G401 (cell line): ENCODE data around the gene CAB39. TPM values are rescaled to one million over a fixed set of nuclear protein-coding genes. Genes with fewer than 3 reads are reported as not detected.
"Not testable (repeated sequence)": the region's sequence is repeated elsewhere in the genome, so short reads cannot be mapped to it uniquely, and the experiment has no call there.

Experiments
- DNase-seq: peaks from one replicate; pipeline ENCODE4 v3.0.0-alpha.2; 2015; ENCODE audit warnings: low spot score
- in situ Hi-C: cut with HindIII; loops from 2 replicates; pipeline ENCODE4 v1.10.0; 2016; ENCODE audit warnings: low sequenced_read_pairs, mixed read lengths
- total RNA-seq: library from RNA; depleted of rRNA; stranded (reverse); fragments of >200 nt; shearing (Covaris generic); gene quantifications from 2 replicates; pipeline ENCODE4 v1.2.3, GENCODE V29; 2014

CAB39 gene
- total RNA-seq, 1 experiment from 2014 or later = 27.7 TPM

DNA sequence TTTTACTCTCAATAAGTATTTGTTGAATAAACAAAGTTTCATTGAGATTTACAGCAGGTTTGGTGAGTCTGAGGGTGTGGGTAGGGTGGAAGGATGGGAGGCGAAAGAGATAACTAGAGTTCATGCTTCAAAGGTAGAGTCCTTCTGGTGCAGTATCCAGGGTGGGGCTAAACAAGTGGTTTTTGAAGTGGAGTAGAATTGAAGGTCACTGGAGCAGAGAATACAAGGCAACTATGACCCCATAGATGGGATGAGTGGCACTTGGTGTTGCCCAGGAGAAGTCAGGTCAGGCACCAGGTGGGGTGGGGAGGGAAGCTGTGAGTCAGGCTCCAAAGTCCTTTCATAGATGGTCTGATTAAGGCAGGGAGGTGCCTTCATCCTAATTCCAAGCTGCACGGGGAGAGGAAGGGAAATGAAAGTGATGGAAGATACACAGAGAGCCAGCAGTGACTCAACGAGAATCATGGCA is 6.6 kb upstream of the CAB39 start:
- no peak for DNase-seq
- in situ Hi-C loops = no loop called here

DNA sequence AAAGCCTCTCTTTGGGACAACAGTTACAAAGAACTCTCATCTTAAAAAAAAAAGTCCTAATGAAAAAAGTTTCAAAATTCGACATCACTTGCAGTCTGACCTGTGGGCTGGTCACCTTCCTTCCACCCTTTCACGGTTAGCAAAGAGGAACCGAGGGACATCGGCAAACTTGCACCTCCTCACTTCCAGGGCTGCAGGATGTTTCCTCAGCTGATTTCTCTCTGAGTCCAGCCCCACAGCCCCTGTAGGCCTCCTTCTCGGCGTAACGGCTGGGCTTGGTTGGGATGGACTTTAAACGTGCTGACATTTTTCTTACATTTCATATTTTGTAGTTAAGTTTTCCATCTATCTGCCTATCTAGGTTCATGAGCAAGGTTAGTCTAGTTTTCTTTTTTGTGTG is 5.7 kb upstream of the CAB39 start:
- in situ Hi-C loops = no loop called here
- no peak for DNase-seq

DNA sequence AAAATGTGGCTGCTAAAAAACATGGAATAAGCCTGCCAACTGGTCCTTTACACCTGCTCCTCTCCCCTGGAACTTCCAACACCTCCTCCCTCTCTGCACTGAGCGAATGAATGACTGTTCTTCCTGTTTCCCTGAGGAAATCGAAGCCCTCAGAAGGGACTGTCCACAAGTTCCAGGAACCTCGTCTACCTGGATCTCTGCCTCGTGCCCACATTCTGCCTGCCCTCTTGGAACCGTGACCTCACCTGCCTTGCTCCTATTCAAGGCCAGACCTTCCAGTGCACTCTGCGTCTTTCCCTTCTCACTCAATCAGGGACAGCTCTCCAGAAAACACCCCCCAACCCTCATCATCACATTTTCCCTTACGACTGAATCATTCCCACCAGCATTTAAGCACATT is 4.4 kb upstream of the CAB39 start:
- DNase-seq = no peak
- in situ Hi-C loops = no loop called here

DNA sequence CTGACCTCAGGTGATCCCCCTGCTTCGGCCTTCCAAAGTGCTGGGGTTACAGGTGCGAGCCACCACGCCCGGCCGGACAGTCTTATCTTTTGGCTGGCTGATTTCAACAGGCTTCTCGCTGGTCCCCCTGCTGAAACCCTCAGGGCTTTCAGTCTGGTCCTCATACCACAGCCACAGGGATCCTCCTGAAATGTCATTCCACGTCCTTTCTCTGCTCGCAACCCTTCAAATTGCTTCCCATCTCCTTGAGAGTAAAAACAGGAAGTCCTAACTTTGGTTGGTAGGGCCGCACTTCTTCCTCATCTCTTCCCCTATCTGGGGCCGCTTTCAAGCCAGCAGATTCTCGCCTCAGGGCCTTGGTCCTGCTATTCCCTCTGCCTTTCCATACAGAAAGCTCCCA is 1.4 kb upstream of the CAB39 start:
- in situ Hi-C loops = no loop called here
- DNase-seq = no peak

DNA sequence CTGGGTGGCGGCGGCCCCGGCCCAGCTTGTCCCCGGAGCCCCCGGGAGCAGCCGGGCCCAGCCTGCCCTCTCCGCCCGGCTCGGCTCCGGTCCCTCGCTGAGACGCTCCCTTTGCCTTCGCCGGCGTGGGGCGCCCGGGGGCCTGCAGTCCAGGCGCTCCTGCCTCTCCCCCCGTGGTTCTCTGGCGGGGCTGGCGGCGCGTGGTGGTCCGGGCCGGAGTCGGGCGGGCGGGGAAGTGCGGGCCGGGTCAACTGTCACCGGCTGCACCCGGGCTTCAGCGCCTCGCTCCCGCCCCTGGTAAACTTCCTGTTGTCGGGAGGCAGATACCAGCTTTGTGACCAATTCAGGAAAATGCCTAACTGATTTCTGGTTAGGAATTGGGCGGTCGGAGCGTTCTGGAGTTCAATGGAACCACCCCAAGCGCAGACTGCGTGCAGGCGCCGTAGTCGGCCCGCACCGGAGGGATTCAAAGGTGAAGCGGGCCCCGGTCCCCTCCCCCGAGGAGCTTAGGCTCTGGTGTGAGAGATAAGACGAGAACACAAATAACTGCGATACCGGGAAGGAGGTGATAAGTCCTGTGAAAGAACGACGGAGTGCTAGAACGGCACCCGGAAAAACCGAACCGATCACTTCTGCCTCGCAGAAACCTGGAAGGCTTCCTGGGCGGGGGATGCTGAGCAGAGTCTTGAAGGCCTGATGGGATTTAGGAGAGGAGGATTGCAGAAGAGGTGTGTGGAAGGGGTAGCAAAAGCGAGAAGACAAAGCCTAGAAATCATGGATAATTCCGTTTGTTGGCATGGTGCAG is 891 bp downstream of the CAB39 start:
- in situ Hi-C loops = no loop called here
- DNase-seq = peak; percentile 15

DNA sequence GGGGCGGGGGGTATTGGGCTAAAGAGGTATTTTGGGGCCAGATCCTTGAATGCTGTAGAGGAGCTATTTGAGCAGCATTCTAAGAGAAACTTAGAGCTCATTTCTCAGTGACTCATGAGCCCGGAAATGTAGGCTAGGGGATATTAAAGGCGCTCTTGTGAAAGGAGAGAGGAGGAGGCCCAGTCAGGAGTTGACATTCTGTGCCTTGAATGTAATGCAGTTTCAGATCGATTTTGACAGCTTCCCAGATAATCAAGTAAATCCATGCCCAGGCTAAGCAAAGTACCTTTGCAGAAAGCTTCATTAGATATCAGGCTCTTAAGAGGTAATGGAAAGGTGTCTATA is 1.5 kb downstream of the CAB39 start:
- in situ Hi-C loops = no loop called here
- DNase-seq = peak; percentile 6

DNA sequence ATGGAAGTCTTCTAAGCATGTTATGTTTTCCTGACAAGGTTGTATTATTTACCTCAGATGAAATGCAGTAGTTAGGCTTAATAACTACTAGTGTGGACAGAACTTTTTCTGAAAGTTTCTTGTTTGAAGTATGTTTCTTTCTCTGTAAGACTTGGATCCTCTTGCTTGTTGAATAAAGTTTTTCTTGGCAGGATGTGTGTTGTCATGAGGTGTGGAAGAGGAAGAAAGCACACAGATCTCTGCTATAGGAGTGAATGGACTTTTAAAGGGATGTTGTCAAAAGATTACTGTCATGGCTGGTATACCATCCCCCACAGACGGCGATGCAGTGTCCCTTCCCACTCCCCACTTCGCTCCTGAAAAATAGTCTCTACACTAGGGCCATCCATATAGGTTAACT is 2.6 kb downstream of the CAB39 start:
- no peak for DNase-seq
- in situ Hi-C loops = no loop called here

DNA sequence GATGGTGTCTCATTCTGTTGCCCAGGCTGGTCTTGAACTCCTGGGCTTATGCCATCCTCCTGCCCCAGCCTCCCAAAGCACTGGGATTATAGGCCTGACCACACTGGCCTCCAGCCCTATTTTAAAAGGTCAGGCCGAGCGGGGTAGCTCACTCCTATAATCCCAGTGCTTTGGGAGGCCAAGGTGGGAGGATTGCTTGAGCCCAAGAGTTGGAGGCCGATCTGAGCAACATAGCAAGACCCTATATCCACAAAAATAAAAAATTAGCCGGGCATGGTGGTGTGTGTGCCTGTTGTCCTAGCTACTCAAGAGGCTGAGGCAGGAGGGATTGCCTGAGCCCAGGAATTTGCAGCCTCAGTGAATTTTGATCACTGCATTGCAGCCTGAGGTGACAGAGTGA is 3.9 kb downstream of the CAB39 start:
- no peak for DNase-seq
- in situ Hi-C loops = no loop called here

DNA sequence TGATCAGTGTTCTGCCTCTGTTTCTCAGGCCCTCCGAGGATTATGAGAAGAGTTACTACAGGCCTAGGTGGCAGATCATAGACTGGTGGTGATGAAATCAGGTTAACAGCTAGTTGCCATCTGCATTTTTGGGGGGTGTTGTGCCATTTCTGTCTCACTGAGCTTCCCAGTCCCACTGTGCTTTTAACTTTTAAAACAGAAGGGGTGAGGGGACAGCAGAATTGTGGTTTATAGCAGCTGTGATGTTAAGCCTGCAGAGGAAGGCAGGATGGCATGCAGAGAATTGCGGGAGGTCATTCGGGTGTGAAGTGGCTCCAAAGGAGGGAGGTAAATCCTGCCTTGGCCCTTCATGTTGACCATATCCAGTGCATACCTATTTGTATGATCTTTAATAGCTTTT is 5.0 kb downstream of the CAB39 start:
- in situ Hi-C loops = no loop called here

DNA sequence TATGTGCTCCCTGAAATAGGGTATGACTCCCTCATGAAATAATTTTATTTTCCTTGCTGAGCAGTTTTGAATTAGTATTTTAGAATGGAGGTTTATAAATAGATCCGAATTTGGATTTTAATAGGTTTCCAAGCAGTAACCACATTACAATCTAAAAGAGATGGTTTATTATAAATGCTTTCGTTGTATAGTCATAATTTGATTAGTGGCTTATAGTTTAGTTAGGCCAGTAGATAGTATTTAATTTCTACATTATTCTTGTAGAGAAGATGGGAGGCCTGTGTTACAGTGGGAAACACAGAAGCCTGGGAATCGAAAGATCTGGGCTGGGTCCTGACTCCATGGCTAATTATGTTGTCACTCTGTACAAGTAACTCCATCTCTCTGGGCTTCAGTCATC is 6.7 kb downstream of the CAB39 start:
- in situ Hi-C loops = no loop called here
- DNase-seq = no peak

More for the DNA sequence above, 5.0 kb downstream of the CAB39 start:
- no peak for DNase-seq

DNA sequence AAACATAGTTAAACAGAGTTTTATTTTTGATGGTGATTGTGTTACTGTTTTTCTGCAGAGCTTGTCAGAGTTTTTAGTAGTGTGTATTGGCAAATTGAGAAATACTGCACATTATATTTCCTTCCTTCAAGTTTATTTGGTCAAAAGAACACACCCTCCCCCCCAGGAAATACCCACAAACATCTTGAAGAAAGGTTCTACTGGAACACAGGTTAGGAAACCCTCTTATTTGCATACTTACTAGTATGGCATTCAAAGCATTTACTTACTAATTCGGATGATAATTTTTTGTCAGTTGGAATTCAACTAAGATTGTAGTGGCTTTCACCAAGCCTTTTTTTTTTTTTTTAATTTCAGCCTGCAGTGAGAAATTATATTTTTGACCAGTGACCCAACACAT is 9.1 kb downstream of the CAB39 start:
- no peak for DNase-seq
- in situ Hi-C loops = no loop called here

DNA sequence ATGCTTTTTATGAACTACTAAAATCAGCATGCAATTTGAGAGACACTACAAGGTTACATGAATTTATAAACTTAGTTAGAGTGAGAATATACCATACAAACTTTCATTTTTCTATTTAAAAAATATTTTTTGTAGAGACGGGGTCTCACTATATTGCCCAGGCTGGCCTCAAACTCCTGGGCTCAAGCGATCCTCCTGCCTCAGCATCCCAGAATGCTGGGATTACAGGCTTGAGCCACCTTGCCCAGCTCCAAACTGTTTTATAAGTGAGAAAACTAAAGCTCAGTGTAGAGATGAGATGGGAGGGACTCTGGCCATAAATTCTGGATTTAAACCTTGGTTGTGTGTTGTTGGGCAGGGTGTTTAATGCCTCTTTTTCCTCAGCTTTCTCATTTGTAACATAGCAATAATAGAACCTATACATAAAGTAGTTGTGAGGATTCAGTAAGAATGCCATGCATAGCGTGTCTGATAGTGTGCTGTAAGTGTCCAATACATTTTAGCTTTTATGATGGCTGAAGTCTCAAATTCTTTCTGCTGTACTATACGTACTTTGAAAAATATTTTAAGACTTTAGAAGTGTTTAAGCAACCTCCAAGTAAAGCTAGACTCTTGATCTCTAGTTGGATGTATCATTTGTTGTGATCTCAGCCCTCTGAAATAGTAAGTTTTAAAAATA is 9.7 kb downstream of the CAB39 start:
- no peak for DNase-seq
- in situ Hi-C loops = no loop called here

DNA sequence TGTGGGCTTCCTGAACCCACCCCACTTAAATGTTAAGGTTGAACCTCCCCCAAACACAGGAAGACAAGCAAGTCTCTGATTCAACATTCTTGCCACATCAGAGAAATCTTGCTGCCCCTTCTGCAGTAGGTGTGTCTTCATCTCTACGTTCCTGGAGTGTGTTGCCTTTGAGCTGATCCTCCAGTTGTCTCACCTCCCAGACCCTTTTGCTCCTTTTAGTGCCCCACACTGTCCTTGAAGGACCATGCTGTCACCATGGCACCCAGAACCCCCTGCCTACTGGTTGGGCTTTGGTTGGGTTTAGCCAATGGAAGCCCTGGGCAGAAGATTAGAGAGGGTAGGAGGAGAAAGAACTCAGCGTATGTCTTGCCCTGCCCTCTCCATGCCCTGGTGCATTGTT is 10.7 kb downstream of the CAB39 start:
- in situ Hi-C loops = no loop called here
- DNase-seq = no peak

DNA sequence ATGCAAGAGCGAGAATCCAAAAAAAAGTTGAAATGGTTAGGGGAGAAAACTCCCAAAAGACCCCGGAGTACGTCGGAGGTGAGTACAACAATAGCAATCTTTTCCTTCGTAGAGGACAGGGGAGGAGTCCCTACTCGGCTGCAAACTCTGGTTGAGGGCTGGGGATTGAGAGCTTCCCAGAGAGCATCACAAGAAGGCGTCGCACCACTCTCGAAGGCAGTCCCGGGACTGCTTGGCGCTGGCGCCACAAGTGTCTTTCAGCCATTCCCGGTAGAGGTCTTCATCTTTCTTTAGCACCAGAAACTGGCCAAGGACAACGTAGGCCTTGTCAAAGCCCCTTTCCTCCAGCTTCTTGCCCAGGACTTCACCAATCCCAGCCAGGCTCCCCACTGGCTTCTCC is 12.3 kb downstream of the CAB39 start:
- DNase-seq = not testable (repeated sequence)

DNA sequence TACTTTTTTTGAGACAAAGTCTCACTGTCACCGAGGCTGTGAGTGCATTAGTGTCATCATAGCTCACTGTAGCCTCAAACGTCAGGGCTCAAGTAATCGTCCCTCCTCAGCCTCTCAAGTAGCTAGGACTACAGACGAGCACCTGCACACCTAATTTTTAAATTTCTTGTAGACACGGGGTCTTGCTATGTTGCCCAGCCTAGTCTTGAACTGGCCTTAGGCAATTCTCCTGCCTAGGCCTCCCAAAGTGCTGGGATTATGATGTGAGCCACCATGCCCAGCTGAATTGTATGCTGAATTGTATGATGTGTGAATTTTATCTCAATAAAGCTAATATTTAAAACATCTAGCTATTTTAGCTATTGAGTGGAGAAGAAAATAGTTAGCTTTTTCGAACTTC is 18.9 kb downstream of the CAB39 start:
- in situ Hi-C loops = no loop called here
- DNase-seq = no peak

More for the DNA sequence above, 12.3 kb downstream of the CAB39 start:
- in situ Hi-C loops = not testable (repeated sequence)

DNA sequence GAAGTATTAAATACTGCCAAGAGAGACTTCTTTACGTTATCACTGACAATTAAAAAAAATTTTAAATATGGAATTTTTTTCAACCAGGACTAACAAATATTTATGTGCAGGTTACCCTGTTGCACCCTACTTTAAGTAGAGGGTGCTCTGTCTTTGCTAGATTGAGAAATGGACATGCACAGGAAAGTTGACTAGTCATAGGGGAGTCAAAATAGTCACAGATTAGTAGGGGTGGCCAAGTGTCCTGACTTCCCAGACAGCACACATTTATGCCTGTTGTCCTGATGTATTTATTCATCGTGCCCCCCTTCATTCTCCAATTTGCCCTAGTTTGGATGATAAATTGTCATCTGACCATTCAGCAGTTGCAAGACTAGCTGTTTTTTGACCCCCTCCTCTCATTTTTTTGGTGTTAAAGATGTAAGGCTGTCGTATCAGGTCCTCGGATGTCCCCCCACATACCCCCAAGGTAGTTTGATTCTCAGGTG is 20.3 kb downstream of the CAB39 start:
- no peak for DNase-seq
- in situ Hi-C loops = no loop called here

DNA sequence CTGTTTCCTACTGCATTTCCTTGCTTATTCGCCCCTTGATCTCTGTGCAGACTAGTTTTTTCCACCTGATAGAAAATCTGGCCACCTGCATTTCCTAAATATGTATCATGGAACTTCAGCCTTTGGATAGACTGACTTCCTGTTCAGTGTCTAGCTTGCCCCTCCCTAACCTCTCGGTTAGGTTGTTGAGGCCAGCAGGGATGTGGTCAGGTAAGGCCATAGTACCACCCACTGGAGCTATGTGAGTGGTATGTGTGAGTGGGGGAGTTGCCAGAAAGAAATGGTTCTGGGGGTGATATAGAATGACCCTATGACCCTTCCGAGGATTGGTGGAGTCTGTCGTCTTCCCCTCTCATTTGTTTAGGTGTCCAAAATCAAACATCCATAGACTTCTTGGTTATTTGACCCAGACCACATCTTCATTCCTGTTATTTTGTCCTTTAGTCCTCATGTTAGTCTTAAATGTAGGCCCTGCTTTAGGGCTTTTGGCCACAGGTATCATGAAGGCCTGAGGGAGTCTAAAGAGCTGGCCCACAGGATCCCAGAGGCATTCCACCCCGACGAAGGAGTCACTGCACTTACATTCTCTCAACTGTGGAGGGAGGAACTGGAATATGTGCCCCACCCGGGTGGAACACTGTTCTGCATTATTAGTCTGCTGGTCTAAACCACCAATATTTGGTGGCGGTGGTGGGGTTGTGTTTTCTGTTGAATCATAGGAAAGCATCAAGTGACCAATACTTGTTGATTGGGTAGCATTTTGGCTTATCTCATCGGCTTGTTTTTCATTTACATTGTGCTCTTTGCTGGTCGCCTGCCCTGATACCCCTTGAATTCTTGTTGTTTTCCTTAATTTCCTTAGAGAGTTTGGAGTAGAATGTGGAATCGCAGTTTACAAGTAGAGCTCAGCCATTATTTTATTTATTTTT is 21.9 kb downstream of the CAB39 start:
- DNase-seq = no peak
- in situ Hi-C loops = no loop called here

DNA sequence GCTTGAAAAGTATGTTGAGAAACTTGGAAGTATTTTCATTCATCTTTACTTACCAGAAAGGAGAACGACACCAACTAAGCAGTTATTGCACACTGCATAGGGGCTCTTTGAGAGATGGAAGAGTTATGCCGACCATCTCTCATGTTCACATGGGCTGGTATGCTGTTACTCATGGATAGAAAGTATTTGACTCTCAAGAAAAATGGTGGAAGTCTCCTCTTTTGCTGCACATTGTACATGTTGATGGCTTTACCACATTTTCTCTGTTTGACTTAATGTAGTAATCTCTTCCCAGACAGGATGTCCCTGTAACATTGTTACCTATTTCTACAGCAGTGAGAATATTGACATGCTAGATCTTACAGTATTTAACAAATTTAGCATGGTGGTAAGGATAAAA is 23.2 kb downstream of the CAB39 start:
- in situ Hi-C loops = no loop called here
- no peak for DNase-seq

DNA sequence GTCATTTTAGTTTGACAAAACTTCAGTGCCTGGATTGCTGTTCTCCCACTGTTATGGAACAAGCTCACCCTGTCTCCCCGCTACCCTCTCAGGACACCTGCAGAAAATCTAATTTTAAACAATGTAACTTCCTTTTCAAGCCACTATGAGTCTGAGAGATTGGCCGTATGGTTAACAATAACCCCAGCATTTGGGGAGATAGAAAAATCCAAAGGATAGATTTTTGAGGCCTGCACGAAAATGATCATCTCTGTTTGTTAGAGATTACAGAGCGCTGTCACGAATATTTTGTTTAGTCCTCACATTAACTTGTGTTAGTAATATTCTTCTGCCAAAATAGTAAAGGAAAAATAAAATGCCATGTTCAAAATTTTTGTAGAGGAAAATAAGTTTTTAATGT is 24.7 kb downstream of the CAB39 start:
- DNase-seq = no peak
- in situ Hi-C loops = no loop called here

DNA sequence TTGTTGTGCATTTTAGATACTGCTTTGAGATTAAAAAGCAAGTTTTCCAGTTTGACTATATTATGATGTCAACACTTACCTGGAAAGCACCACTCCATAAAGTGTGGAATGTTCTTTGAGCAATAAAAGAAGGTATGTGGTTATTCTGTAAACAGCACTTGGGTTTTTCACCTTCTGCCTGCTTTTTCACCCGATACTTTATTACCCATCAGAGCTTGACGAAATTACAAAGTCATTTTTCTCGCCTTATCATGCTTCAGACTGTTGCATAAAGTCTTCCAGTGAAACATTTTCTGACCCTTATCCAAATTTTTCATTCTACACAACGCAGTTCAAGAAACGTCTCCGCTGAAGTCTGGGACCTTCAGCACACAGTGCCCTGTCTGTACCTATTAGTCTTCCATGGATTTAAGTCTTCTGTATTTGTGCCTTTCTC is 25.2 kb downstream of the CAB39 start:
- in situ Hi-C loops = no loop called here
- DNase-seq = no peak
